Measurements from ENCODE around the gene DLGAP1.
"Not testable (repeated sequence)": the region's sequence is repeated elsewhere in the genome, so short reads cannot be mapped to it uniquely, and the experiment has no call there.

The DLGAP1 gene

DNA sequence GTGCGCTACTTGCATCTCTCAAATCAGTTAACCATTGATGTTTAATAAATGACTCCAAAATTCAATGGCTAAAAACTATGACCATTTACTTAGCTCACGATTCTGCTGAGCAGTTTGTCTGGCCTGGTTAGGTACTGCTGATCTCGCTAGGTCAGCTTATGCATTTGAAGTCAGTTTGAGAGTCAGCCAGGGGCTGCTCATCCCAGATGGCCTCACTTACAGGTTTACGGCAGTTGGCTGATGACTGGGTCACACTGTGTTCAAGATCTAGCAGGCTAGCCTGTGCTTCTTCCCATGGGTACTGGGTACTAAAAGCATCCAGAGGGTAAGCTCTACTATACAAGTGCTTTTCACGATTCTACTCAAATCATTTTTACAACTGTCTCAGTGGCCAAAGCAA, 122.1 kb downstream of the DLGAP1 start:
- DNase-seq (ENCODE audit: low spot score), result no peak

DNA sequence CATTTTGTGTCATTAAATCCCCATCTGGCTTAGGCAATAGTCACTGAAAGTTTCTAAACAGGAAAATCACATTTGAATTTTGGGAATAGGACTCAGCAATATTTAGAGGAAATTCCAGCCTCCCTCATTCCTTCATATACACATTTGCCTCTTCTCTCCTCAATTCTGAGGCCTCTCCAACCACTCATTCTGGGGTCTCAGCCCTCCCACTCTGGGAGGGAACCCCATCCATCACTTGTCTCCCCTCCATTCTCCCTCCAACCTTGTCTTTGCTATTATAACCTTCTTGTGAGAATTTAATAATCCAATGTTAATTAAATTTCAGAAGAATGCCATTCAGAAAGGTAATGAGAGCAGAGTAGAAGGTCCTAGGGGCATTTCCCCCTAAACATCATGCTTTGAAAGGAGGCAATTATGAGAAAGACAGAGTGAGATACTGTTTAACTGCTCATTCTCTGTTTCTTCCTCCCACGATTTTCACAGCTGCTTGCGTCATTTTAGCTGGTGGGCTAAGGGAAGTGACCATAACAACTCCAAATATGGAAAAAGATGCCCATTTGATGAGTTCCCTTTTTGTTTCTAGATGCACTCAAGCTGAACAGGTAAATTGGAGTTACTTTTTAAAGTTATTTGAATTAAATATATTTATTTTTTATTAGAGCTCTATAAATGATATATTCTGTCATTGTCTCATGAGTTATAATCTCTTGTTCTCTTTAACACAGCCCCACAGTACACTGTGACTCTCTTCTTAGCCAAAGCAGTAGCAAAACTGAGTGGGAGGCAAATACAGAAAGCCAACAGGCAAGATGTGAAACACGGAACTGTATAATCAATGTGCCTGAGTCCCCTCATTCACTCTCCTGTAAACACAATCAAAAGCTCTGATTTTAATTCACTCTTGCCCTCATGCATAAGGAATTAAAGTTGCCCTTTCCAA, 135.1 kb downstream of the DLGAP1 start:
- TF ChIP-seq, protein P1, sequence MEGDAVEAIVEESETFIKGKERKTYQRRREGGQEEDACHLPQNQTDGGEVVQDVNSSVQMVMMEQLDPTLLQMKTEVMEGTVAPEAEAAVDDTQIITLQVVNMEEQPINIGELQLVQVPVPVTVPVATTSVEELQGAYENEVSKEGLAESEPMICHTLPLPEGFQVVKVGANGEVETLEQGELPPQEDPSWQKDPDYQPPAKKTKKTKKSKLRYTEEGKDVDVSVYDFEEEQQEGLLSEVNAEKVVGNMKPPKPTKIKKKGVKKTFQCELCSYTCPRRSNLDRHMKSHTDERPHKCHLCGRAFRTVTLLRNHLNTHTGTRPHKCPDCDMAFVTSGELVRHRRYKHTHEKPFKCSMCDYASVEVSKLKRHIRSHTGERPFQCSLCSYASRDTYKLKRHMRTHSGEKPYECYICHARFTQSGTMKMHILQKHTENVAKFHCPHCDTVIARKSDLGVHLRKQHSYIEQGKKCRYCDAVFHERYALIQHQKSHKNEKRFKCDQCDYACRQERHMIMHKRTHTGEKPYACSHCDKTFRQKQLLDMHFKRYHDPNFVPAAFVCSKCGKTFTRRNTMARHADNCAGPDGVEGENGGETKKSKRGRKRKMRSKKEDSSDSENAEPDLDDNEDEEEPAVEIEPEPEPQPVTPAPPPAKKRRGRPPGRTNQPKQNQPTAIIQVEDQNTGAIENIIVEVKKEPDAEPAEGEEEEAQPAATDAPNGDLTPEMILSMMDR (IDR thresholded peaks at IDR 0.05; ENCODE audit: extremely low read depth, missing control alignments), result no peak
- peak; percentile 45 for DNase-seq (ENCODE audit: low spot score)

More for the DNA sequence above, 122.1 kb downstream of the DLGAP1 start:
- TF ChIP-seq, protein P1 (IDR thresholded peaks at IDR 0.05; ENCODE audit: extremely low read depth, missing control alignments), result no peak

DNA sequence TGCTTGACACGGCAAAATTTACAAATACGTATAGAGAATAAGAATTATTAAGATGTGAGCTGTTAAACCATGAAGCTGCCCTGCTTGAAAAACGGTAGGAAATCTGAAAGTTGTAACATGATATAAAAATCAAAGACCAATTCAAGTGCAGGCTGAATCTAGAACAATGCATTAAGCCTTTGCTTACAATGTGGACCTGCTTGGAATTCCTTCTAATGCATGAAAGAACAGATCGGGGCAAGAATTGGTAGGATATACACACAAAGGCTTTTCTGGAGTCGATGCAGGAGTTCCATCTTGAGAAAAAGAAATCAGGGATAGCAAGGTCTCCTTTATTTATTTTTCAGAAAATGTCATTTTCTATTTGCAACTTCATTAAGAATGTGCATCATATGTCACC, 136.8 kb downstream of the DLGAP1 start:
- no peak for DNase-seq (ENCODE audit: low spot score)
- TF ChIP-seq, protein P1 (IDR thresholded peaks at IDR 0.05; ENCODE audit: extremely low read depth, missing control alignments), result no peak

DNA sequence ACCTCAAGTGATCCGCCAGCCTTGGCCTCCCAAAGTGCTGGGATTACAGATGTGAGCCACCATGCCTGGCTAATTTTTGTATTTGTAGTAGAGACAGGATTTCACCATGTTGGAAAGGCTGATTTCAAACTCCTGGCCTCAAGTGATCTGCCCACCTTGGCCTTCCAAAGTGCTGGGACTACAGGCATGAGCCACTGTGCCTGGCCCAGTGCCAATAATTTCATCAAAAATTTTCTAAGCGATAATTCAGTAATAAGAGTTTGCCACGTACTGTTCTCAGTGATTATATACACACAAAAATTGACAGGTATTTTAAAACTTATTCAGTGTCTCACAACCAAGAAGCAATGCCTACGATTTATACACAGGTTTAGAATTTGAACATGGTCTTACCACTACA, 143.2 kb downstream of the DLGAP1 start:
- DNase-seq (ENCODE audit: low spot score), result not testable (repeated sequence)

DNA sequence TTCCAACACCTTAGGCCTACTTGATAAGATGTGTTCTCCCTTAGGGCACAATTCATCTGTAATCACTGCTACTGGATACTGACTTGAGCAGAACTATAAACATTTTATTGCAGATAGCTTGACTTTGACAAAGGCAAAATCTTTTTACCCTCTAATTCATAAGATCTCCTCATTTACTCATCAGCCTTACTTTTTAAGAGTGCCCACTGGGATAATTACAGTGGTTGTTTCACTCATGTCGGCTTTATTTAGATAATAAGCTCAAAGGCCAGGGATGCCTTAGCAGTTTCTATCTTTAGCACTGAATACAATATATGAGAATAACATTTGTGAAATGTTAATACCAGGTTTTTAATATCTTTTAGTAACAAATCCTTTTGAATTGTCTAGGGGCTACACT, 144.0 kb downstream of the DLGAP1 start:
- DNase-seq (ENCODE audit: low spot score), result no peak
- TF ChIP-seq, protein P1 (IDR thresholded peaks at IDR 0.05; ENCODE audit: extremely low read depth, missing control alignments), result no peak

DNA sequence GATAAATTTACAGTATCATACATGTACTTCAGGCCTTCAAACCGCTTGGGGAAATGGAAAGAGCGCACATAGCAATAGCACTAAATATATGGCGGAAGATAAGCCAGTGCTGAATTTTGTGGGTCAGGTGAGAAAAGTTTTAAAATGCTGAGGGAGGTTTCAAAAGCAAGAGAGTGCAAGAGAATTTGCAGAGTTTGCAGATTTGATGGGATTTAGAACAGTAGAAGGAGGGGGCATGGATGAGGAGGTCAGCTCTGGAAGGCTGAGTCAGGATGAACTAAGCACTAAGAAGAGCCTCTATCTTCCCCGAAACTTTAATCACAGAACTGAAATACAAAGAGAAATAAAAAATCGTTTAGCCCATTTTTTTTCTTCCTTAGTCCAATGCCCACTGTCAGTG, 145.9 kb downstream of the DLGAP1 start:
- TF ChIP-seq, protein P1 (IDR thresholded peaks at IDR 0.05; ENCODE audit: extremely low read depth, missing control alignments), result no peak
- no peak for DNase-seq (ENCODE audit: low spot score)

DNA sequence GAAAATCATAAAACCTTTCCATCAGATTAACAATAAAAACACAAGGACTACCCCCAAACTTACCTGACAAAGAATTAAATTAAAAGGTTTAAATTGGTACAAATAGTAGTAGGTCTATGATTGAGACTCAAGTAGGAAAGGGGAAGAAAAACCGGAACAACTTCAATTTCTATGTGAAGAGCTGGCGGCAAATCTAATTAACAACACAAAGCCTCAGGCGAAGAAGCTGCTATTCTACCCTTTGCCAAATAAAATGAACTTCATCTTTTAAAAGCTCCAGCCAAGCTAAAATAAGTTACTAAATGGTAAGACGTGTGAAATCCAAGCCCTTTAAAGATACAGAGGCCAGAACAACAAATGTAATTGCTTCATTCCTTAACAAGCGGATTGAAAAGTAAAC, 146.5 kb downstream of the DLGAP1 start:
- TF ChIP-seq, protein P1 (IDR thresholded peaks at IDR 0.05; ENCODE audit: extremely low read depth, missing control alignments), result no peak
- DNase-seq (ENCODE audit: low spot score), result no peak

DNA sequence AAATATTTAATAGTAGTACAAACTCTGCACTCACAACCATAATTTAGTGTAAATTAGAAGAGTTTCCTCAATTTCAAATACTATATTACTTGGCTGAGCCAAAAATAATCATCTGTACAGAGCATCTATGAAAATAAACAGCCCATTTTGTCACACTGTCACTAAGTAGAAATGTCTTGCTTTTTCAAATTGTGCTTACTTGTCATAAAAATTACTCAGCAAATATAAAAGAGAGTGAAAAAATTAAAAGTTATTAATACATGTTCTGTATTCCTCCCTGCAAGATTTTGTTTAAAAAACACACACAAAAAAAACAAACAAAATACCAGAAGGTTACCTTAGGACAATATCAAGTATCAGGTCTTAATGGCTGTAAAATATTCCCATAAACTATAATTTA, 155.7 kb downstream of the DLGAP1 start:
- TF ChIP-seq, protein P1 (IDR thresholded peaks at IDR 0.05; ENCODE audit: extremely low read depth, missing control alignments), result no peak
- DNase-seq (ENCODE audit: low spot score), result no peak

All from GM20000 (cell line).